HS-27A (cell line): ENCODE measurements around the gene TBX15.

Experiments used
- DNase-seq: peaks from one replicate; pipeline ENCODE4 v3.0.0-alpha.2; 2012; ENCODE audit warnings: low read depth, missing footprints

TBX15 gene

DNA sequence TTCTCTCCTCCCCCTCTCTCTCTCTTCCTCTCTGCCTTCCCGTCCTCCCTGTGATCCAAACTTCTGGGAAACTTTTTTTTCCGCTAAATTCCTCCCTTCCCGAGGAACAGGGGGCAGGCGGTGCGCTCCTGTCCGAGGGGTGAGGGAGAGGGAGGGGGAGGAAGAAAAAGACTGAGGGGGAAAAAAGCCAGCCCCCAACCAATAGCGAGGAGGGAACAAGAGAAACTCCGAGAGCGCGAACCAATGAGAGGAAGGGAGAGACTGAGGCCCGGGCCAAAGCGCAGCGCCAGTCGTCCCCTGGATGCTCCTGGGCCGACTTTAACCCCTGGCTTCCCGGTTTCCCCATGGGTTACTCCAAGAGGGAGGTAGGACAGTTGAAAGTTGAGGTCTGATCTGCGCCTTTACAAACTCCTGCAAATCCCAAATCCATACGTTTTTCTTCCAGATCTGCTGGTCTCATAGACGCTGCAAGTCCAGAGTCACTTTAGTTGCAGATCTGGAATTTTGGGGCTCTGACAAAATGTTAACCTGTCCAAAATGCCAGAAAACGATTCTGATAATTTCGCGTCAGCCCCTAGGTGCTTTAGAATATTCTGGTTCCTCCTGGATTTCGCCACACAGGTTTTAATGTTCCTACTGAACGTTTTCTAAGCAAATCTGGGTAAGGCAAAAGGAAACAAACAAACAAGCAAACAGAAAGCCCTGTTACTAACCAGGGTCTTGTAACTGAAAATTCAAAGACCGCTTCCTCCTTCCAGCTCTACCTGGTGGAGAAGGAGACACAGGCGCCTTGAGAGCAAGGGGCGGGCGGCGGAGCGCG, at the start of gene TBX15:
TBX15 (minus strand) TSS at position 158 of the 820 bp plus-strand sequence. CDS start 548 bp downstream, outside the sequence.
- no peak for DNase-seq

DNA sequence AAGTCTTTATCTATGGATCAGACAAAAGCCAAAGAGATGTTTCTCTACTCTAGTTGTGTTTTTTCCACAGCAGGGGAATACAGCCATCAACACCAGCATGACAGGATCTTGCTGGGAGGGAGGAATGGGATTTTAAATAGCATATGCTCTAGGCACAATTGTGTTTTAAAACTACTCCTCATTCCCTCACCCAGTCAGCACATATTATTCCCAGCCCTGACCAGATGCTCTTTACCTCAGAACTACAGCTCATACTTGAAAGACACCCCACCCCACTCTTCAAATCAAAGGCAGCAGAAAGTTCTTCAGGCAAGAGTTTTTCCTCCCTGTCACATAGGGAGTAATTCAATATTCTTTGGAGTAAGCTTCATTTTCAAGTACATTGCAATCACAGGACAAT, 46.2 kb upstream of the TBX15 start:
- no peak for DNase-seq

- DNase-seq, result no peak
These were observed 44.8 kb upstream of the TBX15 start for GRCh38 chr1:119032986-119033385.

- no peak for DNase-seq
These were observed 39.6 kb upstream of the TBX15 start for GRCh38 chr1:119027759-119028158.

- no peak for DNase-seq
These were observed 38.8 kb upstream of the TBX15 start for GRCh38 chr1:119026956-119027355.

- no peak for DNase-seq
These were observed 27.4 kb upstream of the TBX15 start for GRCh38 chr1:119015547-119015946.

DNA sequence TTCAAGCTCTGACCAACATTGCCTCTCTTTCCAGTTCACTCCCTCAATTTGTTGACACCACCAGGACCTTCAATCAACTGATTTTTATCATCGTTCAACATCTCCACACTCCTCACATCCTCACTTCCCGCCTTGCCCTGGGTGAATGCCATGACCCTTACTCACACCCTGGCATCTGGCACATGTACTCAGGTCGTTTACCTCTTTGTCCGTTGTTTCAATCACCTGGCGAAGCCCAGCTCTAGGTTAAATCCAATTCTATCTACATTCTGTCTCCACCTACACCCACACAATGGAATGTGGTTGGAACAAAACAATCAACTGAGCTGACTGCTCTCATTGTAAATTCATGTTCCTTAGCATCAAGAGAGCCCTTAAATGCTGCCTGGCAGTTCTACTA, 24.2 kb upstream of the TBX15 start:
- no peak for DNase-seq

DNA sequence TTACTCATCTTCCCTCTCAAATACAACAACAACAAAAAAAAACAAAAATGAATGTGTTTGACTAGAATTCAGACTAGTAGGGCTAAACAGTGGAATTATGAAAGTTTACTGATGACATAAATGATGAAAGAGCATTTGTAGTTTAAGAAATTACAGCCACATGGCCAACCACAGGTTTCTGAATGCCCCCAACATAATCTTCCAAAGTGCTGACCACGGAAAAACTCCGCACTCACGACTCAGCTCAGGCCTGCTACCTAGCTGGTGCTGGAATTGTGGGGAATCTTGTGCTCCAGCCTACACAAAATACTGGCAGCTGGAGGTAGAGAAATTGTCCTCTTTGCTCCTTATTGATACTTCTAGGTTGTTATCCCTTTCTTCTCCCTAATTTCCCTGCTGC, 23.6 kb upstream of the TBX15 start:
- no peak for DNase-seq

DNA sequence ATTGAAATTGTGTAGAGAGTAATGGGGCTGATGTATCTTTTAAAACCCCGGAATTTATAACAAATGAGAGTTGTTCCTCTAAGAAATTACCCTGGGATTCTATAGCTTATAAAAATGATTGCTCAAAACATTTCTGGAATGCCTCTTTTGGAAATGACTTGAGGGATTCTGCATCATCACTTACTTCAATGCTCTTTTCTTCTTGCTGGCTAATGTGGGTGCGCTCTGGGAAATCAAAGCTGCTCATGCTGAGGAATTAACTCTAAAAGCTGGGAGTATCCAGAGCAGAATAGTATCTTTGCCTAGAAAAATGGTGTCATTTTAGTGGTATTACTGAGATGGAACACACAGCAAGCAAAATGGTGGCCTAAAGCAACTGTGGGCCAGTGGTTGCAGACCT, 23.0 kb upstream of the TBX15 start:
- no peak for DNase-seq

DNA sequence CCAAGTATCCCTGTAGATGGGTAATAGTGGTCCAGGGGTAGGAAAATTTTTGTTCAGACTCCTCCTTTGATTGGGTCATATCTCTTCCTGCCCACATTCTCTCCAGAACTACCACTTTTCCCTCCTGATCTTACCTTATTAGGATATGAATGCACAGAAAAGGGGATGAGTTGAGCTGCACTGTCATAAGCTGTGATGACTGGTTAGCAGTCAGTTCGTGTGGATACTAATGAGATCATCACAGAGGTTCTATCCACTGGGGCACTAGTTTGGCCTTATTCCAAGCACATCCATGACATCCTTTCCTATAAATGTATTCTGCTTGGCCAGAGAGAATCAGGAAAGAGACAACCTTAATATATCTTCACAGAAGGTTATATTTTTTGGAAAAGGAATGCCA, 22.1 kb upstream of the TBX15 start:
- DNase-seq, result no peak

DNA sequence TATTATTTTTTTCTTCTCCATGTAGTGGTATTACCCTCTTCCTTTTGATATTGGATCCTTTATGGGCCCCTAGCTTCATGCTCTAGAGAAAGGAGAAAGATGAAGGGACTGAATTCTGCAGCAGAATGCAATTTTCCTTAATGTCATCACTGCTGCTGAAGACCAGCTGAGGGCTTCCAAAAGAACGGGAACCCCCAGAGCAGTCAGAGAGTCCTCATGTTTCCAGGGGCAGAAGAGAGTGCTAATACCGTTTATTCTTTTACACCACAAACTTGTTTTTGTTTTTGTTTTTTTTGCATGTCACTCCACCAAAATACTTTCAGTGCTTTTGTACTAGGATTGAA, 21.1 kb upstream of the TBX15 start:
- DNase-seq, result no peak

DNA sequence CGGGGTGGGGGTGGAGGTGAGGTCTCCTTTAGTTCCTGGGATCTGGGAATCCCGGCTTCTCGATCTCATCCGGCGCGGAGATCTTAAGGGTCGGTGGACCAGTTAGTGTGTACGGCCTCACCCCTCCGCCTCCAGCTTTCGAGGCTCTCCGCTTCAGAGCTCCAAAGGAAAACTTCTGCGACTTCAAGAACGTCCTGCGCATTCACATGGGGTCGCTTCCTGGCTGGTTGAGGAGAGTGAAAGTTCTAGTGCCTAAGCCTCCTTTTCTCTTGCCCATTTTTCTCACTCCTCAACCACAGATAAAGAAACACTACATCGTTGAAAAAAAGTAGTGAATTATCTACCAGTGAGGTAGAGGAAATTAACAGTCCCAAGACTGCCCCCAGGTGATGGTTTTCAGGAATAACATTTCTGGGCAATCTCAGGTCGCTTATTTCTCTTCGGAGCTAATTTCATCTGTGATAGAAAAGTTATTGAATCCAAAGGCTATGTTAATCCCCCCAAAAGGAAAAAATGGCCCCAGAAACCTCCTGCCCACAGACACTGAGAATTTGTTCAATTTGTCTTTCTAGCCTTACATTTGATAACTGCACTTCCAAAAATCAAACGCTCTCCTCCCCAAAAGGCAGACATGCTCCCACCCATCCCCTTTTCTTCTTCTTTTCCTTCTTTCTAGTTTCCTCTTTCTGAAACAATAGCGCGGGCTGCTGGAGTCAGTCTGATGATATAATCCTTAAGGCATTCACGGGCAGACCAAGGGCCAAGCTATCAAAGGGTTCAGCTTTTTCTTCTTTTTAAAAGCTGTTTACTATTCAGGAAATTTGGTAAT, 20.6 kb upstream of the TBX15 start:
- no peak for DNase-seq

- no peak for DNase-seq
These were observed 19.7 kb upstream of the TBX15 start for GRCh38 chr1:119007670-119008482.

DNA sequence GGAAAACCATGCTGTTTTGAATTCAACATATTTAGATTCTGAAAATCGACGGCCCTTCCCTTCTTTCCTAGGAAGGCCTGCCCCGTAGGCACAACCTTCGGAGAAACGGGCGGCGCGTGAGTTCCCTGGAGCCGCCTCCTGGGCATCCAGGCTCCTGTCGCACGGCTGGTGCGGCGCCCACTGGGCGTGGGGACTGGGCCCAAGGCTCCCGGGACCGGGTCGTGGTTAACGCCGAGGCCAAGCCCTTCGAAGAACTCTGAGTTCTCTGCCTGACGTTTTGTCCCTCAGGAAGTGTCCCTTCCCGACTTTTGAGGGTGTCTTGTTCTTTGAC, 19.2 kb upstream of the TBX15 start:
- no peak for DNase-seq

DNA sequence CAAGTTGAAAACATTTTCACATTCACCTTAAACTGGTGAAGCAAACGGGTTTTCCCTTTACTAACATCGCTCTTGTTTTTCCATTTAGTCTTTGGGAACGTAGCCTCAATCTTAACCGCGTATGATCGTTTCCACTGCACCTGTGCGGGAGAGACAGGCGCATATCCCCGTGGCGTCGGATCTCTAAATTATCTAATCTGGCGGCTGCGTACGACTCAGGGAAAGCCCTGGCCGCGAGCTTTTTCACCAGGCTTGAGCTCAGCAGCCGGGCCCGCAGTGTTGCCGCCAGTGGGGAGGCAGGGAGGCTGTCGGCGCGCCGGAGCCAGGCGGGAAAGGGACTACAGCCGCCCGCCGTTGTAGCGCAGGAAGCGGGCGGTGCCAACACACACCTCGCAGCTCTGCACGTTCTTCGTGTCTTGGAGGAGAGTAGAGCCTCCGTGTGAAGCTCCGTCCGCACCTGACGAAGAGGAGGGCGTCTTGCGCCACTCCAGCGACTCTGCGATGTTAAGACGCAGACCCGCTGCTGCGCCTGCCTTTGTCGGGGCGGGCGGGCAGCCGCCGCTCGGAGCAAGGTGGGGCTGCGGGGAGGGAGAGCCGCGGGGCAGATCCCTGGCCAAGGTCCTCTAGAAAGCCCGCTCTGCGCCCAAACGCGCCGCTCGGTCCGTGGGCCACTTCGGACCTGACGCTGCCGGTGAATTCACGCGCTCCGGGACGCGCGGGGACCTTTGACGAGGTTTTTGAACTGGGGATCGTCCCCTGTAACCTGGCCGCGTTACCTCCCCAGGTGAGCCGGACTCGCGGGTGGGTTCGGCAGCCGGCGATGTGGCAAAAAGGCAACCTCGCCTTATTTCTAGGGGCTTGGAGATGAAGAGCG, 18.5 kb upstream of the TBX15 start:
- DNase-seq, result no peak

- no peak for DNase-seq
These were observed 17.7 kb upstream of the TBX15 start for GRCh38 chr1:119005724-119006405.

- no peak for DNase-seq
These were observed 16.6 kb upstream of the TBX15 start for GRCh38 chr1:119004781-119005180.

DNA sequence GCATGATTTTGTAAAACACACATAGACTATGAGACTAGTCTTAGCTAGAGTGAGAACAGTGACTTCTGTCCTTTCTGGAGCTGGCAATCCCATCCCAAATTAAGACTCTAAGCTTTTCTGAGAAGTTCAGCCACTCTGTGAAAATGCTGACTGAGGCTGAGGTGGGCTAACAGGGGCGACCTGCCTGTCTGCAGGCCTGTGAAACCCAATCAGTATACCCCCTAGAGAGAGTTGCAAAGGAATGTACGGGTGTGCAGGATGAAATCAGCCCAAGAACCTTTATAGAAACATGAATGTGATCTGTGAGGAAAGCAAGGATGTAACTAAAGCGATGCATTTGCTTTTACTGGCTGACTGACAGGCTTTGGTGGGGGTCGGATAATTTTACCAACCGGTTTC, 16.0 kb upstream of the TBX15 start:
- DNase-seq, result no peak

GRCh38 chr1:119003413-119004128, 15.4 kb upstream of the TBX15 start:
- DNase-seq, result no peak

- no peak for DNase-seq
These were observed 14.0 kb upstream of the TBX15 start for GRCh38 chr1:119002028-119002686.
